Lung (tissue), 12 donors: ENCODE data around the gene VMAC. TPM values are rescaled to one million over a fixed set of nuclear protein-coding genes. Genes with fewer than 3 reads are reported as not detected.
A peak's percentile ranks its signal among the peaks of the same experiment; 100 is the strongest.

ENCODE experiments used
- ATAC-seq: fragments of 200-7000 bp; cut with Tn5 transposase; one replicate; pipeline ENCODE4 v1.9.1; 2020; ENCODE audit warnings: moderate number of reproducible peaks; ENCODE audit not compliant: insufficient read depth, low FRiP score
- DNase-seq, 3 donors: peaks; one replicate each; pipeline ENCODE4 v3.0.0-alpha.2; 2013 to 2017
- H3K27ac ChIP-seq, 2 donors: one replicate each; pipeline ENCODE4 v1.5.1; 2013; ENCODE audit warnings: mild to moderate bottlenecking in 2 of 2, moderate library complexity in 2 of 2, control low read depth in 1 of 2, inconsistent platforms in 1 of 2, low read depth in 1 of 2, low read length in 1 of 2
- H3K27me3 ChIP-seq, 3 donors: one replicate each; pipeline ENCODE4 v1.5.1; 2013; ENCODE audit warnings: low read length in 2 of 3; ENCODE audit not compliant: control insufficient read depth in 3 of 3, insufficient read depth in 3 of 3
- H3K36me3 ChIP-seq, 4 donors: one replicate each; pipeline ENCODE4 v1.5.1; 2013; ENCODE audit warnings: low read length in 4 of 4, mild to moderate bottlenecking in 1 of 4, moderate library complexity in 1 of 4; ENCODE audit not compliant: control insufficient read depth in 4 of 4, insufficient read depth in 4 of 4
- H3K4me1 ChIP-seq, 5 donors: one replicate each; pipeline ENCODE4 v1.5.1; 2013; ENCODE audit warnings: low read length in 5 of 5, mild to moderate bottlenecking in 2 of 5, moderate library complexity in 1 of 5; ENCODE audit not compliant: control insufficient read depth in 5 of 5, insufficient read depth in 5 of 5
- H3K4me3 ChIP-seq: one replicate; pipeline ENCODE4 v1.5.1; 2013; ENCODE audit warnings: mild to moderate bottlenecking, control low read depth, moderate library complexity
- H3K9ac ChIP-seq, 2 donors: one replicate each; pipeline ENCODE4 v1.5.1; 2013; ENCODE audit warnings: low read length in 2 of 2, control low read depth in 1 of 2; ENCODE audit not compliant: insufficient read depth in 1 of 2
- H3K9me3 ChIP-seq, 4 donors: one replicate each; pipeline ENCODE4 v1.5.1; 2013; ENCODE audit warnings: low read length in 3 of 4, mild to moderate bottlenecking in 1 of 4, moderate library complexity in 1 of 4; ENCODE audit not compliant: control insufficient read depth in 4 of 4, insufficient read depth in 3 of 4
- CTCF ChIP-seq: IDR thresholded peaks from 2 replicates; pipeline ENCODE4 v1.5.1; 2012; ENCODE audit warnings: mild to moderate bottlenecking; ENCODE audit errors: control extremely low read depth, extremely low read depth
- WGBS, 2 donors: extraction: QIAGEN DNeasy Blood & Tissue Kit; methylation state at CpG; one replicate each; pipeline ENCODE4 v1.1.7; 2013; 5-methylcytosine and 5-hydroxymethylcytosine counted together
- polyA plus RNA-seq, 2 donors: library from polyadenylated mRNA; stranded (reverse); fragments of 200-250 nt; gene quantifications; one replicate each; pipeline ENCODE4 v1.2.1, GENCODE V29; 2013
- total RNA-seq, 2 donors: library from RNA; depleted of rRNA in 1 of 2; stranded (reverse); fragments of >200 nt in 1 of 2; gene quantifications; one replicate each; pipeline ENCODE4 v1.2.1, GENCODE V29; 2014 to 2021
- donor health status: control.
- donor health status: control.
- donor health status: Bipolar disorder and iron deficiency.
- donor health status: healthy.
- donor health status: DM: yes; HTN: yes; CAD: no.

The VMAC gene
- total and polyA plus RNA-seq, 4 donors: 3.3 to 7.2 (median 5.7) TPM

GRCh38 chr19:5905114-5905778 is 574 bp downstream of the VMAC start:
- H3K36me3 ChIP-seq: peaks cover 0 to 10% (median 5%) of the 10 kb centered on the region in 4 donors
- no peaks in the 10 kb centered on the region for H3K27me3 ChIP-seq
- no peak for DNase-seq
- no peak for TF ChIP-seq CTCF
- no peak for ATAC-seq
- WGBS, 2 donors: 47 to 51% methylated on average over 31 of the region's 31 CpGs
- peaks cover 0 to 16% (median 0%) of the 10 kb centered on the region in 5 donors for H3K4me1 ChIP-seq
- H3K9ac ChIP-seq: peak overlapping the region; percentile 8 to 46
- no peaks in the 10 kb centered on the region for H3K9me3 ChIP-seq
- H3K27ac ChIP-seq: peak overlapping the region; percentile 87 to 89
- peak overlapping the region; percentile 71 for H3K4me3 ChIP-seq

- TF ChIP-seq CTCF: no peak
- Histone ChIP-seq H3K36me3 (peaks cover 0 to 8% (median 3%) of the 10 kb centered on the region in 4 donors), H3K9ac (no peak overlapping the region), H3K27ac (no peak overlapping the region), H3K27me3 (no peaks in the 10 kb centered on the region), H3K4me3 (no peak overlapping the region), H3K4me1 (peaks cover 0 to 16% (median 0%) of the 10 kb centered on the region in 5 donors), H3K9me3 (no peaks in the 10 kb centered on the region)
- WGBS, 2 donors: 65 to 71% methylated on average over 5 of the region's 5 CpGs
- ATAC-seq (no peak), DNase-seq (no peak)
These were observed 2.6 kb downstream of the VMAC start for GRCh38 chr19:5907241-5907640.

- no peak for TF ChIP-seq CTCF
- DNase-seq (no peak), ATAC-seq (no peak)
- H3K9me3 ChIP-seq: no peaks in the 10 kb centered on the region
- no peaks in the 10 kb centered on the region for H3K27me3 ChIP-seq
- H3K4me3 ChIP-seq: no peak overlapping the region
- 82 to 83% methylated on average over 10 to 14 of the region's 14 CpGs for WGBS, 2 donors
- peaks cover 0 to 10% (median 0%) of the 10 kb centered on the region in 5 donors for H3K4me1 ChIP-seq
- no peak overlapping the region for H3K27ac ChIP-seq
- peaks cover 0 to 8% (median 3%) of the 10 kb centered on the region in 4 donors for H3K36me3 ChIP-seq
- H3K9ac ChIP-seq: no peak overlapping the region
These were observed 4.2 kb downstream of the VMAC start for GRCh38 chr19:5908773-5909442.
